ENCODE measurements around the gene CALU. TPM values are rescaled to one million over a fixed set of nuclear protein-coding genes. Genes with fewer than 3 reads are reported as not detected.

CALU gene
- total RNA-seq, 2 donors from 2014 or later = 204 to 255 TPM

DNA sequence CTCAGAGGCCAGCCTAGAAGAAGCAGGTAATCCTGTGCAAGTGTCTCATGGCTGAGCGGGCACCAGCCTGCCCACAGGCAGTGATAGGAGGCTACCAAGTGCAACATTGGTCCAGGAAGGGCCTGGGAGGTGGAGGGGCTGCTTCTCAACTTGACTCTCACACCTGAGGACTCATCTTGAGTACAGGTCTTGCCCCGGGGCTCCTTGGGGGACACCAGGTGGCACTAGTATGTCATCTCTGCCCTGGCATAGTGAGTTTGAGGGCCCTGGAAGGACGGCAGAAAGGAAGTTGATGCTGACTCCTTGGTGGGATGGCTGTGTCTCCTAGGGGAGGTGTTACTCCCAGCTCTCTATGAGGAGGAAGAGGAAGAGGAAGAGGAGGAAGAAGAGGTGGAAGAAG lies 54.9 kb downstream of the CALU start:
- DNase-seq (ENCODE audit: low spot score) (no peak), ATAC-seq (ENCODE audit: insufficient number of reproducible peaks, low FRiP score, low read depth) (no peak)
- Histone ChIP-seq H3K27me3 (replicated peaks; ENCODE audit: insufficient read depth) (no peaks in the 10 kb centered on the region), H3K4me1 (ENCODE audit: control insufficient read depth in 1 of 2, low read depth in 2 of 2) (peaks cover 6 to 22% of the 10 kb centered on the region in 2 donors), H3K9me3 (no peaks in the 10 kb centered on the region), H3K4me3 (no peak overlapping the region), H3K27ac (no peak overlapping the region), H3K36me3 (peaks cover 3% of the 10 kb centered on the region)
- TF ChIP-seq, protein P1, sequence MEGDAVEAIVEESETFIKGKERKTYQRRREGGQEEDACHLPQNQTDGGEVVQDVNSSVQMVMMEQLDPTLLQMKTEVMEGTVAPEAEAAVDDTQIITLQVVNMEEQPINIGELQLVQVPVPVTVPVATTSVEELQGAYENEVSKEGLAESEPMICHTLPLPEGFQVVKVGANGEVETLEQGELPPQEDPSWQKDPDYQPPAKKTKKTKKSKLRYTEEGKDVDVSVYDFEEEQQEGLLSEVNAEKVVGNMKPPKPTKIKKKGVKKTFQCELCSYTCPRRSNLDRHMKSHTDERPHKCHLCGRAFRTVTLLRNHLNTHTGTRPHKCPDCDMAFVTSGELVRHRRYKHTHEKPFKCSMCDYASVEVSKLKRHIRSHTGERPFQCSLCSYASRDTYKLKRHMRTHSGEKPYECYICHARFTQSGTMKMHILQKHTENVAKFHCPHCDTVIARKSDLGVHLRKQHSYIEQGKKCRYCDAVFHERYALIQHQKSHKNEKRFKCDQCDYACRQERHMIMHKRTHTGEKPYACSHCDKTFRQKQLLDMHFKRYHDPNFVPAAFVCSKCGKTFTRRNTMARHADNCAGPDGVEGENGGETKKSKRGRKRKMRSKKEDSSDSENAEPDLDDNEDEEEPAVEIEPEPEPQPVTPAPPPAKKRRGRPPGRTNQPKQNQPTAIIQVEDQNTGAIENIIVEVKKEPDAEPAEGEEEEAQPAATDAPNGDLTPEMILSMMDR (IDR thresholded peaks at IDR 0.05) = no peak

DNA sequence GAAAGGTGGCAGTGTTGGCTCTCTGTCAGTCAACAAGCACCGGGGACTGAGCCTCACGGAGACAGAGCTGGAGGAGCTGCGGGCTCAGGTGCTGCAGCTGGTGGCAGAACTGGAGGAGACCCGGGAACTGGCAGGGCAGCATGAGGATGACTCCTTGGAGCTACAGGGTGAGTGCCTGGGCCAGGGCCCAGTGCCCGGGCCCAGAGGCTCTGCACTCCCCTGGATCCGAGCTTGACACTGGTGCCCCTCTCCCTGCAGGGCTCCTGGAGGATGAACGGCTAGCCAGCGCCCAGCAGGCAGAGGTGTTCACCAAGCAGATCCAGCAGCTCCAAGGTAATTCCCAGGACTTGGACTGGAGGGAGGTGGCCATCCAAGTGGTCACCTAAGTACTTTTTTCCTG lies 55.3 kb downstream of the CALU start:
- no peaks in the 10 kb centered on the region for H3K9me3 ChIP-seq
- no peak overlapping the region for H3K27ac ChIP-seq
- no peak for DNase-seq (ENCODE audit: low spot score)
- no peak overlapping the region for H3K4me3 ChIP-seq
- no peak for ATAC-seq (ENCODE audit: insufficient number of reproducible peaks, low FRiP score, low read depth)
- no peaks in the 10 kb centered on the region for H3K27me3 ChIP-seq (replicated peaks; ENCODE audit: insufficient read depth)
- TF ChIP-seq, protein P1 (IDR thresholded peaks at IDR 0.05) = no peak
- peaks cover 3% of the 10 kb centered on the region for H3K36me3 ChIP-seq
- H3K4me1 ChIP-seq (ENCODE audit: control insufficient read depth in 1 of 2, low read depth in 2 of 2) = peaks cover 6 to 22% of the 10 kb centered on the region in 2 donors

DNA sequence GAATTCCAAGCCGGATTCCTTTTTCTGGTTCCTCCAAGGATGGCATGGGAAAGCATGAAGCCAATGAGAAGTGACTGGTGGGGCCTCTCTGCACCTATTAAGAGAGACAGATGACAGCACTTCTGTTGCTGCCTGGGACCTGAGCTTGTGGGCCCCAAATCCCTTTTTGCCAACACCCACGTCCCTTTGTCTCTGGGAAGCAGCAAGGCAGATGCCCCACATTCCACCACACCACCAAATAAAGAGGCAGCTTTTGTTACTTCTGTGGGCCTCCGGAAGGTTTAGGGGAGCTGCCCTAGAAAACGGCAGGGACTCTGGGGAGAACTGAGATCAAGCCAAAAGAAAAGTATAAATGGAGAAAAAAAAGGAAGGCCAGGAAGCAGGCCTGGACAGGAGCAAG lies 56.0 kb downstream of the CALU start:
- Histone ChIP-seq H3K9me3 (no peaks in the 10 kb centered on the region), H3K27ac (no peak overlapping the region), H3K4me1 (ENCODE audit: control insufficient read depth in 1 of 2, low read depth in 2 of 2) (peaks cover 6 to 21% of the 10 kb centered on the region in 2 donors), H3K36me3 (peaks cover 3% of the 10 kb centered on the region), H3K4me3 (no peak overlapping the region), H3K27me3 (replicated peaks; ENCODE audit: insufficient read depth) (no peaks in the 10 kb centered on the region)
- DNase-seq (ENCODE audit: low spot score) = no peak
- TF ChIP-seq, protein P1 (IDR thresholded peaks at IDR 0.05) = no peak
- no peak for ATAC-seq (ENCODE audit: insufficient number of reproducible peaks, low FRiP score, low read depth)

DNA sequence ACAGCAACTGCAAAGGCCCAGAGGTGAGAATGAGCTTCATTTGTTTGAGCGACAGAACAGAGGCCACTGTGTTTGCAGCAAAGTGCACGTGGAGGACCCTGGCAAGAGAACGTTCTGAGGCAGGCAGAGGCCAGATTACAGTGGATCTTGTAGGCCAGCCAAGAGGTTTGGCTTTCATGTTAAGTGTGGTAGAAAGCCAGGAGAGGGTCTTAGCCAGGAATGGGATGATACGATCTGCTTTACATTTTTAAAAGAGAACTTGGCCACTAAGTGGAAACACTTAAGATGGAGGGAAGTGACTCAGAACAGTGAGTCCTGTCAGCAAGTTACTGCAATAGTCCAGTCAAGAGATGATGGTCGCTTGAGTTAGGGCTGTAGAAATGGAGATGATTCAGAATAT lies 57.2 kb downstream of the CALU start:
- DNase-seq (ENCODE audit: low spot score) = no peak
- Histone ChIP-seq H3K36me3 (peaks cover 3% of the 10 kb centered on the region), H3K4me1 (ENCODE audit: control insufficient read depth in 1 of 2, low read depth in 2 of 2) (peaks cover 4 to 15% of the 10 kb centered on the region in 2 donors), H3K4me3 (no peak overlapping the region), H3K27me3 (replicated peaks; ENCODE audit: insufficient read depth) (no peaks in the 10 kb centered on the region), H3K27ac (no peak overlapping the region), H3K9me3 (no peaks in the 10 kb centered on the region)
- no peak for ATAC-seq (ENCODE audit: insufficient number of reproducible peaks, low FRiP score, low read depth)
- TF ChIP-seq, protein P1 (IDR thresholded peaks at IDR 0.05) = no peak

DNA sequence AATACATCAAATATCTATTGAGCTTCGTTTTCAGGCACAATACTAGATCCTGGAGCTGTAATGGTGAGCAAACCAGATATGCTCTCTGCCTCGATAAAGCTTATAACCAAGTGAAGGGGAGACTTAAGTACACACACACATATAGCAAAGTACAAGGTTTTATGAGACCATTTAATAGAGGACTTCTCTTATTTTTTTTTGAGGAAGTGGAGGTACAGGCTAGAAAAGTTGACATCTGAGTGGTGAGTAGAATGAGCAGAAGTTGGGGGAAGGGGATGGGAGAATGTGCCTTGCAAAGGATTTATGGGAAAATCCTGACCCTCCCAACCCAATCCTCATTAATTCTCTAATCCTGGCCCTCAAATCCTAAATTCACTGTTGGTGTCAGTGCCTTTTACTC lies 60.3 kb downstream of the CALU start:
- Histone ChIP-seq H3K9me3 (no peaks in the 10 kb centered on the region), H3K36me3 (peaks cover 3% of the 10 kb centered on the region), H3K4me1 (ENCODE audit: control insufficient read depth in 1 of 2, low read depth in 2 of 2) (peaks cover 0 to 8% of the 10 kb centered on the region in 2 donors), H3K27ac (no peak overlapping the region), H3K27me3 (replicated peaks; ENCODE audit: insufficient read depth) (no peaks in the 10 kb centered on the region), H3K4me3 (no peak overlapping the region)
- ATAC-seq (ENCODE audit: insufficient number of reproducible peaks, low FRiP score, low read depth) = no peak
- TF ChIP-seq, protein P1 (IDR thresholded peaks at IDR 0.05) = no peak
- no peak for DNase-seq (ENCODE audit: low spot score)

All from thoracic aorta (tissue), 2 donors.